Esophagus muscularis mucosa (tissue), 4 donors: ENCODE measurements around the gene UGT1A10. TPM values are rescaled to one million over a fixed set of nuclear protein-coding genes. Genes with fewer than 3 reads are reported as not detected.

ENCODE experiments used
- DNase-seq: peaks from one replicate; pipeline ENCODE4 v3.0.0-alpha.2; 2017; ENCODE audit errors: extremely low spot score
- H3K27ac ChIP-seq, 4 donors: fragments of 200-600 bp; sonication (generic); replicated peaks in 1 of 4; 1 replicate in 3 of 4; 2 replicates in 1 of 4; pipeline ENCODE4 v1.5.1; 2016 to 2019; ENCODE audit warnings: mild to moderate bottlenecking in 1 of 4
- H3K27me3 ChIP-seq, 4 donors: fragments of 200-600 bp; sonication (generic); one replicate each; pipeline versions ENCODE4 v1.5.1 to v1.6.0; 2016 to 2019
- H3K36me3 ChIP-seq, 4 donors: fragments of 200-600 bp; sonication (generic); one replicate each; pipeline ENCODE4 v1.5.1; 2016 to 2019
- H3K4me1 ChIP-seq, 4 donors: fragments of 200-600 bp; sonication (generic); one replicate each; pipeline ENCODE4 v1.5.1; 2016 to 2019
- H3K4me3 ChIP-seq, 4 donors: fragments of 200-600 bp; sonication (generic); 1 replicate in 2 of 4; 2 replicates in 2 of 4; pipeline ENCODE4 v1.5.1; 2016 to 2019; ENCODE audit warnings: mild to moderate bottlenecking in 4 of 4, moderate library complexity in 1 of 4
- H3K9me3 ChIP-seq, 4 donors: fragments of 200-600 bp; sonication (generic); 1 replicate in 3 of 4; 2 replicates in 1 of 4; pipeline ENCODE4 v1.5.1; 2016 to 2019
- EP300 ChIP-seq: sonication (generic); formaldehyde crosslinking; IDR thresholded peaks from one replicate; pipeline ENCODE4 v1.6.1; 2017; ENCODE audit warnings: antibody characterized with exemption
- POLR2A ChIP-seq: fragments of 450-650 bp; IDR thresholded peaks from one replicate; pipeline ENCODE4 v1.6.1; 2017; ENCODE audit warnings: antibody characterized with exemption, moderate library complexity, mild to moderate bottlenecking, low read depth
- POLR2AphosphoS5 ChIP-seq, 2 donors: sonication (generic); formaldehyde crosslinking; IDR thresholded peaks; one replicate each; pipeline ENCODE4 v1.6.1; 2017; ENCODE audit warnings: antibody characterized with exemption in 2 of 2
- WGBS: methylation state at CpG from one replicate; pipeline ENCODE4 v1.1.5; 2018; 5-methylcytosine and 5-hydroxymethylcytosine counted together
- intact Hi-C: fragments of 100-400 bp; cut with DNase I; formaldehyde crosslinking; loops from one replicate; pipeline ENCODE4 v1.15.1; 2023
- total RNA-seq, 4 donors: library from RNA; depleted of rRNA; stranded (reverse); fragments of >200 nt; gene quantifications; one replicate each; pipeline versions ENCODE4 v1.1.0 to v1.2.1, GENCODE V29; 2016
- TF ChIP-seq, protein P1 (sequence below), 3 experiments: fragments of 200-600 bp in 2 of 3; fragments of 450-650 bp in 1 of 3; sonication (generic) in 2 of 3; IDR thresholded peaks; one replicate each; pipeline ENCODE4 v1.5.1; 2017 to 2019; ENCODE audit warnings: antibody characterized with exemption in 3 of 3, mild to moderate bottlenecking in 2 of 3, moderate library complexity in 1 of 3

The UGT1A10 gene
- total RNA-seq, 4 donors from 2014 or later: not detected

DNA sequence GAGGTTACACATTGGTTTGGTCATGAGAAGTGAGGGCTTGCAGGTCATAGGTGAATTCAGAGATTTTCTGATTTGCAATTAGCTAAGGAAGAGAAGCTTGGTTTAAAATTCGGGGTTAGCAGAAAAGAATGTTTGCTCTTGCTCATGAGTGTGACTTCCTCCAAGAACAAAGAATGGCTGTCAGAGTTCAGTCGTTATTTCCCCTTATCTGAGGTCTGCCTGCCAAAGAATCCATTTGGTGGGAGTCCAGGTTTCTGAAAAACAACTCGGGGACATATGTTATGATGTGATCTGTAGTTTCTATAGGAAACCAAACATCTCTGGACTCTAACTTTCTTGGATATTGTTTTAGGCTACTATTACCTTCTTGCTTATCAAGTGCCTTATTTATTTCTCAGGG, 53.3 kb downstream of the UGT1A10 start:
- 35% methylated on average over 3 of the region's 3 CpGs for WGBS
- Histone ChIP-seq H3K36me3 (no peaks in the 10 kb centered on the region), H3K4me3 (no peak overlapping the region), H3K9me3 (no peaks in the 10 kb centered on the region), H3K27me3 (no peaks in the 10 kb centered on the region), H3K27ac (no peak overlapping the region), H3K4me1 (no peaks in the 10 kb centered on the region)
- intact Hi-C loops: no loop called here
- DNase-seq: no peak
- TF ChIP-seq, protein P1, sequence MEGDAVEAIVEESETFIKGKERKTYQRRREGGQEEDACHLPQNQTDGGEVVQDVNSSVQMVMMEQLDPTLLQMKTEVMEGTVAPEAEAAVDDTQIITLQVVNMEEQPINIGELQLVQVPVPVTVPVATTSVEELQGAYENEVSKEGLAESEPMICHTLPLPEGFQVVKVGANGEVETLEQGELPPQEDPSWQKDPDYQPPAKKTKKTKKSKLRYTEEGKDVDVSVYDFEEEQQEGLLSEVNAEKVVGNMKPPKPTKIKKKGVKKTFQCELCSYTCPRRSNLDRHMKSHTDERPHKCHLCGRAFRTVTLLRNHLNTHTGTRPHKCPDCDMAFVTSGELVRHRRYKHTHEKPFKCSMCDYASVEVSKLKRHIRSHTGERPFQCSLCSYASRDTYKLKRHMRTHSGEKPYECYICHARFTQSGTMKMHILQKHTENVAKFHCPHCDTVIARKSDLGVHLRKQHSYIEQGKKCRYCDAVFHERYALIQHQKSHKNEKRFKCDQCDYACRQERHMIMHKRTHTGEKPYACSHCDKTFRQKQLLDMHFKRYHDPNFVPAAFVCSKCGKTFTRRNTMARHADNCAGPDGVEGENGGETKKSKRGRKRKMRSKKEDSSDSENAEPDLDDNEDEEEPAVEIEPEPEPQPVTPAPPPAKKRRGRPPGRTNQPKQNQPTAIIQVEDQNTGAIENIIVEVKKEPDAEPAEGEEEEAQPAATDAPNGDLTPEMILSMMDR (IDR thresholded peaks at IDR 0.05): no peak
- TF ChIP-seq POLR2AphosphoS5 (IDR thresholded peaks at IDR 0.05) (no peak), EP300 (no peak), POLR2A (no peak)

DNA sequence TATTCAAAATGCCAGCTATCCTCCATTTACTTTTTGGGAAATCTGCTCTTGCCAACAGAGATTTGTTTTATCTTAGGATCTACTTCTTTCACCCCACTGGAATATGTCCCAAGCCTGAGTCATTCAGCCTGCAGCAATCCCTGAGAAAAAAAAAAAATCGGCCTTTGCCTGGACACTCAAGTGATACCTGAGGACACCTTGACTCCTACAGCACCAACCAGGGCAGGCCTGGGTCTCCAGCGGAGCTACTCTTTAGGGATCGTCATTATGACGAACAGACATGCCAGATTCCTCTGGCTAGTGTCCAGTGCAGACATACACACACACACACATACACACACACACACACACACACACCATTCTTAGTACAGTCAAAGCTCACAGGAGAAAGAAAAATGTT, 54.2 kb downstream of the UGT1A10 start:
- H3K36me3 ChIP-seq: no peaks in the 10 kb centered on the region
- H3K4me1 ChIP-seq: no peaks in the 10 kb centered on the region
- TF ChIP-seq POLR2AphosphoS5 (IDR thresholded peaks at IDR 0.05): no peak
- TF ChIP-seq, protein P1 (IDR thresholded peaks at IDR 0.05): no peak
- no peak for TF ChIP-seq POLR2A
- TF ChIP-seq EP300: no peak
- no peaks in the 10 kb centered on the region for H3K27me3 ChIP-seq
- no peak overlapping the region for H3K4me3 ChIP-seq
- DNase-seq: no peak
- no peak overlapping the region for H3K27ac ChIP-seq
- H3K9me3 ChIP-seq: no peaks in the 10 kb centered on the region
- intact Hi-C loops: no loop called here
- 75% methylated on average over 4 of the region's 4 CpGs for WGBS

DNA sequence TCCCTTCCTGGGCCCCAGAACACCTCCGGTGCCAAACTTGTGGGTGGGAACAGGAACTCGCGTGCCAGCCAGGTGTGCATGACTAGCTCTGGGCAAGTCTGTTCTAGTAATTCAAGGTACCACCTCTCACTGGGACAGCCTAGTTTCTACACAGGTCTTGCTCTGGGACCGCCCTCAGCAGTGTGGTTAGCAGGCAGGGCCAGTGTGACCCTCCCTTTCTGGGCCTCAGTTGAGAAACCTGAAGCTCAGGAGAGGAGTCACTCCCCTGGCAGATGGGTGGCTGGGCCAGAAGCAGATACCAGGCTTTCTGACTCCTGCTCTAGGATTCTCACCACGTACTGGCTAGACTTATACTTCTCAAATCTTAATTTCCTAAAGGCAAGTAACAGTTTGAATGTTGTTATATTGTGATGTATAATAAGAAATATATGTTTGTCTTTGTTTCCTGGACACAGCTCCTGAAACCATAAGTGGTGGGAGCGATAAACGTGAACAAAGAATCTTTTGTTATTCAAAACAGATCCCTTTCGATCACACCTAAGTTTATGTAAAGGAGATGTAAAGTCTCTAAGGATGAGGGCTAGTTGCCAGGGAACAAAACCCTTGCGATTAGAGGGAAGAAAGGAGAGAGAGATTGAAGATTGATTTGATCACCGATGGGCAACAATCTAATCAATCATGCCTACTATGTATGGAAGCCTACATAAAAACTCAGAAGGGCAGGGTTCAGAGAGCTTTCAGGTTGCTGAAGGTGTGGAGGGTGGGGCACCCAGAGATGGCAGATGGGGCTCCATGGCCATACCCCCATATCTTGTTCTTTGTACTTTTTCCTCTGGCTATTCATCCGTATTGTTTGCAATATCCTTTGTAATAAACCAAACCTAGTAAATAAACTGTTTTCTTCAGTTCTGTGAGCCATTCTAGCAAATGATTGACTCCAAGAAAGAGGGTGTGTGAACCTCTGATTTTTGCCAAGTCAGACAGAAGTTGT, 55.5 kb downstream of the UGT1A10 start:
- Histone ChIP-seq H3K9me3 (no peaks in the 10 kb centered on the region), H3K27me3 (no peaks in the 10 kb centered on the region), H3K36me3 (no peaks in the 10 kb centered on the region), H3K4me3 (no peak overlapping the region), H3K4me1 (no peaks in the 10 kb centered on the region), H3K27ac (no peak overlapping the region)
- intact Hi-C loops: no loop called here
- TF ChIP-seq, protein P1 (IDR thresholded peaks at IDR 0.05): no peak
- TF ChIP-seq POLR2AphosphoS5 (IDR thresholded peaks at IDR 0.05): no peak
- no peak for TF ChIP-seq POLR2A
- TF ChIP-seq EP300: no peak
- WGBS: 85% methylated on average over 10 of the region's 11 CpGs
- no peak for DNase-seq

DNA sequence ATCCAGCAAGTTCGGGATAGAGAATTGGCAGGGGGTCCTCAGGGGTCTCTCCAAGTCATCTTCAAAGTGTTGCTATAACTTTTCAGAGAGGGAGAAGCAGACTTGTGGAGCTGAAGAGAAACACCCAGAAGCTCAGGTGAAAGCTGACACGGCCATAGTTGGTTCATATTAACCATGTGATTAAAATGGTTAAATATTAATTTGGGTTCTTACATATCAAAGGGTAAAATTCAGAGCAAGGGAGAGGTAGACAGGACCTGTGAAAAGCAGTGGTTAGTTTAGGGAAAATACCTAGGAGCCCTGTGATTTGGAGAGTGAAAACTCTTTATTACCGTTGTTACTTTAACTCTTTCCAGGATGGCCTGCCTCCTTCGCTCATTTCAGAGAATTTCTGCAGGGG, 56.4 kb downstream of the UGT1A10 start, which contains the start of gene UGT1A6:
TSS of gene UGT1A6 (plus strand) at position 243 of the 400 bp plus-strand sequence. CDS start at position 358, 115 bp downstream.
- no peak within 1 kb of the TSS for H3K27ac ChIP-seq
- 90% methylated on average over 4 of the region's 4 CpGs for WGBS
- TF ChIP-seq POLR2AphosphoS5 (IDR thresholded peaks at IDR 0.05) (no peak), EP300 (no peak), POLR2A (no peak)
- TF ChIP-seq, protein P1 (IDR thresholded peaks at IDR 0.05): no peak
- no peak for DNase-seq
- intact Hi-C loops: no loop called here
- no peaks in the 10 kb centered on the region for H3K27me3 ChIP-seq
- H3K9me3 ChIP-seq: no peaks in the 10 kb centered on the region
- no peak within 1 kb of the TSS for H3K4me3 ChIP-seq
- H3K36me3 ChIP-seq: no peaks in the 10 kb centered on the region
- H3K4me1 ChIP-seq: no peaks in the 10 kb centered on the region
